GM12801 (cell line): ENCODE data around the gene GIPC3.

Source experiments
- TF ChIP-seq, protein P1 (sequence below): IDR thresholded peaks from one replicate; pipeline ENCODE4 v1.5.1; 2011; ENCODE audit warnings: control low read depth; ENCODE audit not compliant: insufficient read length; ENCODE audit errors: extremely low read depth

GIPC3 gene, protein sequence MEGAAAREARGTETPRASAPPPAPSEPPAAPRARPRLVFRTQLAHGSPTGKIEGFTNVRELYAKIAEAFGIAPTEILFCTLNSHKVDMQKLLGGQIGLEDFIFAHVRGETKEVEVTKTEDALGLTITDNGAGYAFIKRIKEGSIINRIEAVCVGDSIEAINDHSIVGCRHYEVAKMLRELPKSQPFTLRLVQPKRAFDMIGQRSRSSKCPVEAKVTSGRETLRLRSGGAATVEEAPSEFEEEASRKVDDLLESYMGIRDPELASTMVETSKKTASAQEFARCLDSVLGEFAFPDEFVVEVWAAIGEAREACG

DNA sequence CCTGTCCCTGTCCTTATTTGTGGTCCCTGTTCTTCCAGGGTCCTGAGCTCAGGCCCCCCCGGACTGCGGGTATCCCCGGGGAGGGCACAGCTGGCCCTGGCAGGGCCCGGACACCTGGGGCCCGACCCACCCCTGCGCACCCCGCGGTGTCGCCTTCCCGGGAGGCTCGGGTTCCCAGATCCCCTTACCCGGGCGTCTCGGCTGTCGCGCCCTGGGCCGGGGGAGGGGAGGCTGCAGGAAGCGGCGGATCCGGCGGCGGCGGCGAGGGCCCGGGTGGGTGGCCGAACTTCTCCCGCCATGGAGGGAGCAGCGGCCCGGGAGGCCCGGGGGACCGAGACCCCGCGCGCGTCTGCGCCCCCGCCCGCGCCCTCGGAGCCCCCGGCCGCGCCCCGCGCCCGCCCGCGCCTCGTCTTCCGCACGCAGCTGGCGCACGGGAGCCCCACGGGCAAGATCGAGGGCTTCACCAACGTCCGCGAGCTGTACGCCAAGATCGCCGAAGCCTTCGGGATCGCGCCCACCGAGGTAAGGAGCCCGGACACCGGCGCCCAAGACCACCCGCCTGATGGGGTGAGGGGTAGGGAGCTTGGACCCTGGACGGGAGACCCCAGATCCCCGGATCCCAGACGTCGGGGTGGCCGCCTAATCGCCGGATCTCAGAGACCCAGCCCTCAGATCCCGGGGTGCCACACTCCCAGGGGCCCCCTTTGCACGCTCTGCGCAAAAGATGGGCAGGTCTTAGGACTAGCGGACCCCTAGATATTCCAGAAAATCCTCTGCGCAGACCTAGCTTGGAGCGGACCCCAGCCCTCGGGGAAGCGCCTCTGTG, at the start of gene GIPC3:
Gene GIPC3, plus strand, starts transcription at position 178 of the 826 bp plus-strand sequence. Its CDS starts 120 bp downstream, at position 298.
- TF ChIP-seq, protein P1, sequence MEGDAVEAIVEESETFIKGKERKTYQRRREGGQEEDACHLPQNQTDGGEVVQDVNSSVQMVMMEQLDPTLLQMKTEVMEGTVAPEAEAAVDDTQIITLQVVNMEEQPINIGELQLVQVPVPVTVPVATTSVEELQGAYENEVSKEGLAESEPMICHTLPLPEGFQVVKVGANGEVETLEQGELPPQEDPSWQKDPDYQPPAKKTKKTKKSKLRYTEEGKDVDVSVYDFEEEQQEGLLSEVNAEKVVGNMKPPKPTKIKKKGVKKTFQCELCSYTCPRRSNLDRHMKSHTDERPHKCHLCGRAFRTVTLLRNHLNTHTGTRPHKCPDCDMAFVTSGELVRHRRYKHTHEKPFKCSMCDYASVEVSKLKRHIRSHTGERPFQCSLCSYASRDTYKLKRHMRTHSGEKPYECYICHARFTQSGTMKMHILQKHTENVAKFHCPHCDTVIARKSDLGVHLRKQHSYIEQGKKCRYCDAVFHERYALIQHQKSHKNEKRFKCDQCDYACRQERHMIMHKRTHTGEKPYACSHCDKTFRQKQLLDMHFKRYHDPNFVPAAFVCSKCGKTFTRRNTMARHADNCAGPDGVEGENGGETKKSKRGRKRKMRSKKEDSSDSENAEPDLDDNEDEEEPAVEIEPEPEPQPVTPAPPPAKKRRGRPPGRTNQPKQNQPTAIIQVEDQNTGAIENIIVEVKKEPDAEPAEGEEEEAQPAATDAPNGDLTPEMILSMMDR: no peak

DNA sequence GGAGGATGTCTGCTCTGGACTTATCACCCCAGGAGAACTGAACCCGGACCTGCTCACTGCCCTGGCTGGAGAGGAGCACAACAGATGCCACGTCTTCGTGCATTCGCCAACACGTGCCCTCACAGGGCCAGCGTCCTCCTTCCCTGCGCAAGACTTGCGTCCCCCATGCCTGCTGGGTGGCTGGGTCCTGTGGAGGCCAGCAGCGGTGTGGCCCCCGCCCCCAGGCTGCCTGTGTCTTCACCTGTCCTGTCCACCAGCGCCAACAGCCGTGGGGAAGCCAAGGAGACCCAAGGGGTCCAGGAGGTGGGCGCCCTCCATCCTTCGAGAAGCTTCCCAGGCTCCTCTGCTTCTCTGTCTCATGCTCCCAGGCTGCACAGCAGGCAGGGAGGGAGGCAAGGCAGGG, 49.7 kb upstream of the GIPC3 start:
- TF ChIP-seq, protein P1: no peak

DNA sequence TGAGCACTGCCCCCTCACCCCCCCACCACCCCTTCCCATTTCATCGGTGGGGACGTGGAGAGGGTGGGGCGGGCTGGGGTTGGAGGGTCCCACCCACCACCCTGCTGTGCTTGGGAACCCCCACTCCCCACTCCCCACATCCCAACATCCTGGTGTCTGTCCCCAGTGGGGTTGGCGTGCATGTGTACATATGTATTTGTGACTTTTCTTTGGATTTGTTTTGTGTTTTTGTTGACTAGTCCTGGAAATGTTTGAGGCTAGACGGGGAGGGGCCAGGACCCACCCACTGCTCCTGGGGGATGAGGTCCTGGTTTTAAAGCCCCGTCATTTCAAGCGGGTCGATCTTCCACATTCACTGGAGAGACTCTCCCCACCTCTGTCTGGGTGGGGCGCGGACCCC, 49.3 kb upstream of the GIPC3 start:
- TF ChIP-seq, protein P1: no peak

DNA sequence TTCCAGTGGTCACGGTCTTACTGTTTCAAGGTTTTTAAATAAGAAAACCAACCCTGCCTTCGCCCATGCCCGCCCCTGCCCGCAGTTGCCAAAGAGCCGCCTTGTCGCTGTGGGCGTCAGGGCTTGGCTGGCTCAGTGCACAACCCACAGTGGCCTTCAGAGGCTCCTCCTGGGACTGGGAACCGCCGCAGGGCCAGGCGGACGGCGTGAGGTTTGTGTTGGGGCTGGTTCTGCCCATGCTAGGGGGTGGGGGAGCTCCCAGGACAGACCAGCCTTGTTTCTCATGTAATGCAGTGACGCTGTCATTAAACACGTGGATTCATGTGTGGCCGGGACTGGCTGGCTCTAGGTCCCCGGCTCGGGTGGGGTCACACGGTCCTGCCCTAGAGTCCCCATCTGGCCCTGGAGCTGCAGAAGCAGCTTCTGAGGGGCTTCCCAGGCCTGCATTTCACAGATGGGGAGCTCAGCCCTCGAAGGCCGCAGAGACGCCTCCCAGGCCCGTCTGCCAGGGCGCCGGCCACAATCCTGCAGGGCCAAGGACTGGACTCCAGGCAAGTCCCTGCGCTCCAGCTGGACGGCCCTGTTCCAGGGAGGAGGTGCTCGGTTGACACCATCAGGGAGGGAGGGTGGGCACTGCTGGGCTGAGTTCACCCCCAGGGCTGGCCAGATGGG, 48.7 kb upstream of the GIPC3 start:
- TF ChIP-seq, protein P1: no peak

DNA sequence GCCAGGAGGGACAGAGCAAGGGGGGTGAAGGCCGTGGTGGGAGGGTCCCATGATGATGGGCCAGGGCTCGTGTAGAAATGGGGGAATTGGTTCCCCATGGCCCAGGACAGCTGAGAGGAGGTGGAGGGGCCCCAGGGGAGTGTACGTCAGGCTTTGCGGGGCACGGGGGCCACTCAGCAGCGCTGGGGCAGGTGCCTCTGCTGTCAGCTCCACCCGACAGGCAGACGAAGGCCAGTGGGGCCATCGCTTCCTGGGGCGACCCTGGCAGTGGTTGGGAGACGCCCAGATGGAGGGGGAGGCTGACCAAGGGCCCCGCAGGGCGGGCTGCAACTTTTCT, 48.2 kb upstream of the GIPC3 start:
- TF ChIP-seq, protein P1: no peak

DNA sequence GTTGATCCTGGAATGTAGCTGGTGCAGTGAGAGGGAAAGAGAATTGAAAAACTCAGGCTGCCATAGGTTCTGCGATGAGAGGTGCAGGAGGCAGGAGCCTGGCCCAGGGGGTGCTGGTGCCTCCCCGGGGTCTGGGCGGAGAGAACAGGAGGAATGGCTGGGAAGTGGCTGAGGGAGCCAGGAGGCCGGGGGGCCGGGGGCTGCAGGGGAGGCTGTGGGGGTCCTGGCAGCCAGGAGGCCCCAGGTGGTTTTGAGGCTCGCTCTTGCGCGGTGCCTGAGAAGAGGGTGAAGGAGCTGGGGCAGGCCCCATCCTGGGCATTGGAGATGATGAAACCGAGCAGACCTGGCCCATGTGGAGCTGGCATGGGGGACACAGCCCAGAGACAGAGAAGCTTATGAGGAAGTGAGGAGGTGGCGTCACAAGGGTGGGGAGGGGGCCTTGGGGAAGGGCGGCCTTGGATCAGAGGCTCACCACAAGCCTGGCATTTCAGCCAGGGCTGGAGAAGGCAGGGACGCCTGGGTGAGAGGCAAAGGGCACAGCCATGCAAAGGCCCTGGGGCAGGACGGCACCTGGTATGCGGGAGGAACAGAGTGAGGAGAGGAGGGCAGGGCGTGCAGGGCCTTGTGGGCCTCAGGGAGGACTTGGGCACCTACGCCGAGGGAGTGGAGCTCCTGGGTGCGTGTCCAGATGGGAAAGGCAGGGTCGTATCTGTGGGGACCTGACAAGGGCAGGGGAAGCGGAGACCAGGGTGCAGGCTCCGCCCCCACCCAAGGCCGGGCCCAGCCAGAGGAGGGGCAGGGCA, 47.6 kb upstream of the GIPC3 start:
- TF ChIP-seq, protein P1: no peak
